Stimulated activated CD4-positive, alpha-beta T cell treated with anti-CD3 and anti-CD28 coated beads, TNF-alpha, amount 100 ng/mL, for 48 hours (primary cell): Measurements from ENCODE around the gene KRTAP5-6.
"Not testable (repeated sequence)": the region's sequence is repeated elsewhere in the genome, so short reads cannot be mapped to it uniquely, and the experiment has no call there.

ENCODE experiments used
- DNase-seq, 3 donors: peaks; one replicate each; pipeline ENCODE4 v3.0.0-alpha.2; 2020; ENCODE audit warnings: low read depth in 3 of 3

The KRTAP5-6 gene

GRCh38 chr11:1661454-1662269 is 35.3 kb upstream of the KRTAP5-6 start:
- not testable (repeated sequence) for DNase-seq

- DNase-seq, result not testable (repeated sequence)
Observed at GRCh38 chr11:1662699-1663283, 34.2 kb upstream of the KRTAP5-6 start.

GRCh38 chr11:1665313-1665712 is 31.7 kb upstream of the KRTAP5-6 start:
- no peak for DNase-seq

DNA sequence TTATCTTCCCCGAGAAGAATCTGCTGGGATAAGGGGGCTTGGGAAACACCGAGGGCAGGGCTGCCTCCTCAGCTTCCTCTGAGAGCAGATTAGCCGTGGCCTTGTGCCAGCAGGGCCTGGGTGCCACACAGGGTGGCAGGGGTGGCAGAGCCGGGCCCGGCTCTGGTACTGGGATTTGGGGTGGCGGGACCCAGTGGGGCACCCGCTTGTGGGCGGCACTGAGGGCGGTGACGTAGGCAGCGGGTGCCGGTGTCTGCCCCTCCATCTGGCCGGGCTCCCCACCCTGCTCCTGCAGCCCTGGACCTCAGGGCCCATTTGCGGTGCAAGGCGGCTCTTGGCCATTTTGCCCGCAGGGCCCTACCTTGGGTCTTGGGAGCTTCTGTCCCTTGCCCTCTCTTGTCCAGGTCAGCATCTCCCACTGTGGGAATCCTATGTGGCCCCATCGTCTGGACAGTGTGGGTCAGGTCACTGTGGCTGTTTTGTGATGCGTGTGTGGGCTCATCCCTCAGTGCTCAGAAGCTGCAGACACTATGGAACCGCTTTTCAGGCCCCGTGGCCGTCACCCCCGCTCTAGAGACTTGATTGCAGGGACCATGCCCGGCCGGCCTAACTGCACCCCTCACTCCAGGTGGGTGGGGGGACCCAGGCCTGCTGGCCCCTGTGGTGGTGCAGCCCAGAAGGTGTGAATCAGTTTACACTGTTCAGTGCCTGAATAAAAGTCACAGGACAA is 29.7 kb upstream of the KRTAP5-6 start:
- no peak for DNase-seq

- no peak for DNase-seq
Observed at GRCh38 chr11:1667906-1668305, 29.1 kb upstream of the KRTAP5-6 start.

DNA sequence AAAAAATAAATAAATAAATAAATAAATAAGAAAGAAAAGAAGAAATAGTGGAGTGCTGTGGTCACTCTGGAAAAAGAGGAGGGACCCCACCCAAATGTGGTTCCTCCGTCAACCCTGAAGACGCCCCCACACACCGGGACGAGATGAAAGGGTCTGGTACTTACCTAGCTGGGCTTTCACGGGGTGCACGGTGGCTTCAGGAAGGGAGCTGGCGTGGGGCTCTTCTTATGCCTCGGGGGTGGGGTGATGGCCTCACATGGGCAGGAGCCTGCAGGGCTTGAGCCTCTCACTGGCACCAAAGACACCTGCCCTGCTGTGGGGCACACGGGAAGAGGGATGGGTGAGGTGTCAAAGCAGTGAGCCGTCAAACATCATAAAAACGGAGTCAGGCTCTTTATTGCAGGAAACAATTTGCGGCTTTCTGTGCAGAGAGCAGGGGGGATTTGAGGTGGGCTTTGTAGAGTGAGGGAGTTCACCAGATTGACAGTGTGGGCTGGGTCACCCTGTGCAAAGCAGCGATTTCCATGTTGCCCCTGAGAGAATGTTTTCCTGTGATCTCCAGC is 28.0 kb upstream of the KRTAP5-6 start:
- DNase-seq, result no peak

- no peak for DNase-seq
Observed at GRCh38 chr11:1669546-1670218, 27.3 kb upstream of the KRTAP5-6 start.

DNA sequence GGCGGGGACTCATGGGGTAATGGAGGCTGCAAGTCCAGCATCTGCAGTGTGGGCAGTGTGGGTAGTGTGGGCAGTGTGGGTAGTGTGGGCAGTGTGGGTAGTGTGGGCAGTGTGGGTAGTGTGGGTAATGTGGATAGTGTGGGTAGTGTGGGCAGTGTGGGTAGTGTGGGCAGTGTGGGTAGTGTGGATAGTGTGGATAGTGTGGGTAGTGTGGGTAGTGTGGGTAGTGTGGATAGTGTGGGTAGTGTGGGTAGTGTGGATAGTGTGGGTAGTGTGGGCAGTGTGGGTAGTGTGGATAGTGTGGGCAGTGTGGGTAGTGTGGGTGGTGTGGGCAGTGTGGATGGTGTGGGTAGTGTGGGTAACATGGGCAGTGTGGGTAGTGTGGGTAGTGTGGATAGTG is 26.5 kb upstream of the KRTAP5-6 start:
- DNase-seq, result not testable (repeated sequence)

DNA sequence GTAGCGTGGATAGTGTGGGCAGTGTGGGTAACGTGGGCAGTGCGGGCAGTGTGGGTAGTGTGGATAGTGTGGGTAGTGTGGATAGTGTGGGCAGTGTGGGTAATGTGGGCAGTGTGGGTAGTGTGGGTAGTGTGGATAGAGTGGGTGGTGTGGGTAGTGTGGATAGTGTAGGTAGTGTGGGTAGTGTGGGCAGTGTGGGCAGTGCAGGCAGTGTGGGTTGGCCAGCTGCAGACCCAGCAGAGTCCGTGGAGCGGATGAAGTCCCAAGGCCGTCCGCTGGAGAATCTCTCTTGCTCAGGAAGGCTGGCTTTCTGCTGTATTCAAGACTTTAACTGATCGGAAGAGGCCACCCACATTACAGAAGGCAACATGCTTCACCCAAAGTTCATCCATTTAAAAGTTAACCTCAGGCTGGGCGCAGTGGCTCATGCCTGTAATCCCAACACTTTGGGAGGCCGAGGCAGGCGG is 26.1 kb upstream of the KRTAP5-6 start:
- DNase-seq, result no peak

DNA sequence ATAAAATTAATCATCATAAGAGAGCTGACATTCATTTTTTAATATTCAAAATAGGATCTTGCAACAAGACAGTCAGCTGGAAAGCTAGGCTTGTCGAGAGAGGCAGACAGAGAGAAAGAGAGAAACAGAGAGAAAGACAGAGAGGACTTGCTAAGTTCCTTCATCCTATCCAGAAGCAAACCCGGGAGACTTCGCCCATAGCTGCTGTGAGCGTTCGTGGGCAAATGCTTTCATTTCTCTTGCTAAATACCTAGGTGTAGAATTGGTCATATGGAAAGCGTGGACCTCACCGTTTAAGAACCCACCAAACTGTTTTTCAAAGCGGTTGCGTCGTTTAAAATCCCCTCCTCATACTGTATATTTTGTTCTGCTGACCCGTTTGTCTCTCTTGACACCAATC is 25.3 kb upstream of the KRTAP5-6 start:
- DNase-seq, result no peak

DNA sequence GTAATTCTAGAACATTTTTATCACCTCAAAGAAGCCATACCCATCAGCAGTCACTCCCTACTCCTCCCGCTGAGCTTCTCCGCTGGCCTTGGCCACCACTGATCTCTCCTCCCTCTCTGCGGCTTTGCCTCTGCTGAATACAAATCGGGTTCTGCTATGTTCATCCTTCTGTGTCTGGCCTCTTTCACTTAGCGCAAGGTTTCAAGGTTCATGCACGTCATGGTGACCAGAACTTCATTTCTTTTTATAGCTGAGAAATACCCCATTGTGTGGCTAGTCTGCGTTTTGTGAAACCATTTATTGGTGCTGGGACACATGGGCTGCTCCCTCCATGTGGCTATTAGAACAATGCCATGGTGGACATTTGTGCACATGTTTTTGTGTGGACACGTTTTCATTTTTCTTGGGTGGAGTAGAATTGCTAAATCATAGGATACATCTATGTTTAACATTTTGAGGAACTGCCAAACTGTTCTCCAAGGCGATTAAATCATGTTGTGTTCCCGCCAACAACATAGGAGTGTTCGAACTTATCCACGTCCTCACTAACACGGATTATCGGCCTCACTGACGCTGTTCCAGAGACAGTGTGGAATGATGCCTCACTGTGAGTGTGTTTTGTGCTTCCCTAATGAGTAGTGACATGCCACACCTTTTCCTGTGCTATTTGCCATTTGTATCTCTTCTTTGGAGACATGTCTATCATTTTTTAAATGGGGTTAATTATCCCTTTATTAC is 24.2 kb upstream of the KRTAP5-6 start:
- DNase-seq, result no peak

DNA sequence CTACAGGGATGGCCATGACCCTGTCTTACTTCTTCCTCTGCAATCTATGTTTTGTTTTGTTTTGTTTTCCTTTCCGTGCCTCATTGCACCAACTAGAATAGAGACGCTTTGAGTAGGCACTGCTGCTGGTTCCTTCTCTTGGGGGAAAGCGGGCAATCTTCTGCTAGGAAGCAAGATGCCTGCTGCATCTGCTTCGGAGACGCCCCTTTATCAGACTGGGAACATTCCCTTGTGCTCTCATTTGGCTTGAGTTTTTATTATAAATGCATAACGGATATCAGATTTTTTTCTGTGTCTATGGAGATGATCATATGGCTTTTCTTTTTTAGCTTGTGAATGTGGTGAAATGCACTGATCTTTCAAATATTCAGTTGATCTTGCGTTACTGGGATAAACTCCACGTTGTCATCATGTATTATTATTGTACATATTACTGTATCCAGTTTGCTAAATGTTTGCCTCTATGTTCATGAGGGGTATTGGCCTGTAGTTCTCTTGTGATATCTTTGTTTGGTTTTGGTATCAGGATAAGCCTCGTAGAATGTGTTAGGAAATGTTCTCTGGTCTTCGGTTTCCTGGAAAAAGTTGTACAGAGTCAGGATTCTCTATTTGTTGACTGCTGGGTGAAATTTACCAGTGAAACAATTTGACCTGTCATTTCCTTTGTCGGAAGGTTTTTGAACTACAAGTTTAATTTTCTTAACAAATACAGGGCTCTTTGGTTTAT is 23.4 kb upstream of the KRTAP5-6 start:
- DNase-seq, result no peak

DNA sequence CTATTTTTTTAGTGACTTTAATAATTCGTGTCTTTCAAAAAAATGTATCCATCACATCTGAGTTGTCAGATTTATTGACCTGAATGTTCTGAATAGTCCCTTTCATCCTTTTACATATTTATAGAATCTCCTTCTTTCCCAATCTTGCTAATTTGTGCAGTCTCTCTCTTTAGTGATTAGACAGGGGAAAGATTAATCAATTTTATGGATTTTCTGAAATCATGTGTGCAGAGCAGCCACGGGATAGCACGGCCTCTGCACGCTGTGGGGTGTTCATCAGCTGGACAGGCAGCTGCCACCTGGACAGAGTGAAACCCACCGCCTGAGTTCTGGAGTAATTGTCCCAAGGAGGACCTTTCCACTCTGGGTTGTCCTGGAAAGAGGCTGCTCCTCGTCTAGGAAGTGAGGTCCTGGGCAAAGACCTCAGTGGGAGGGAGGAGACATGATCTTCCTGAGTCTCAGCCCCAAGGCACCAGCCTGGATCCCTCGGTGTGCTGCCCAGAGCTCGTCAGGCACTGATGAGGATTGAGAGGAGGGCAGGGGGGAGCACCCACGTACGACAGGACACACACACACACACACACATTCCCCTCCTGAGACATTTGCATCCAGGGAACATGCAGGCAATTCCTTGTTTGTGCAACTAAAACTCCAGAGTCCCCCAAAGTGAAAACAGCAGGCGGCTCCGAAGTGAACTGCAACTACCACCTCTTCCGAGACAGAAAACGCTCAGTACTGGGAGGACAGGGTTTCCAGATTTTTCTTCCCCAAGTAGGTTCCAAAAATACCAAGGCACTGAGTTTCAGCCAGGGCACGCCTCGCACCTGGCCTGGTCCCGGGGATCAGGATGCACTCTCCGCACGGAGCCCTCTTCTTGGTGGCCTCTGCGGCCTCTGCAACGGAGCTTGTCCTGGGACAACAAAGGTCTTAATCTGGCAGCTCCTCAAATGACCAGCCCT is 22.5 kb upstream of the KRTAP5-6 start:
- DNase-seq, result no peak

DNA sequence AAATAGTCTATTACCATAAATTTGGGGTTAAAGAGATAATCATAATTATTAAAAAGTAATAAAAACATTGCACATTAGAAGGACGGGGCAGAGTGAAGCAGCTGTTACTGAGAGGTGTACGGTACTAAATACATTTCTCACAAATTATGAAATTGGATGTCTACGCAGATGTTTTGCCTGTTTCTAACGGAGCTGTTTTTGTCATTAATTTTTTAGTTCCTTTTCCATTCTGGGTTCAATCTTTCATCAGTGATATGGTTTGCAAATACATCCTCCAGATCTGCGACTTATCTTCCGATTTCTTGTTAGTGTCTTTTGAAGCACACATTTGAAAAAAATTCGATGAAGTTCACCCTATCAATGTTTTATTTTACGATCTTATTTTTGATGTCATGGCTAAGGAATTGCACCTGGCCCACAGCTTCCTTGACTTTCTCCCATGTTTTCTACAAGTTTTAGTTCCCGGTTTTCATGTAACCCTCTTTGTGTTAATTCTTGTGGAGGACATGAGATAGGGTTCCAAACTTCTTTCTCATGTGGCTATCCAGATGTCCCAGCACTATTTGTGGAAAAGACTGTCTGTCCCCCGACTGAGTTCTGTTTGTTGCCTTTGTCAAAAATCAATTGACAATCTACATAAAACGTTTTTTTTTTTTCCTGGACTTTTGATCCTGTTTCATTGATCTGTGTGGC is 21.3 kb upstream of the KRTAP5-6 start:
- no peak for DNase-seq

- DNase-seq, result no peak
Observed at GRCh38 chr11:1676229-1676740, 20.7 kb upstream of the KRTAP5-6 start.

GRCh38 chr11:1679881-1680280 is 17.1 kb upstream of the KRTAP5-6 start:
- no peak for DNase-seq

- no peak for DNase-seq
Observed at GRCh38 chr11:1682225-1682905, 14.6 kb upstream of the KRTAP5-6 start.

DNA sequence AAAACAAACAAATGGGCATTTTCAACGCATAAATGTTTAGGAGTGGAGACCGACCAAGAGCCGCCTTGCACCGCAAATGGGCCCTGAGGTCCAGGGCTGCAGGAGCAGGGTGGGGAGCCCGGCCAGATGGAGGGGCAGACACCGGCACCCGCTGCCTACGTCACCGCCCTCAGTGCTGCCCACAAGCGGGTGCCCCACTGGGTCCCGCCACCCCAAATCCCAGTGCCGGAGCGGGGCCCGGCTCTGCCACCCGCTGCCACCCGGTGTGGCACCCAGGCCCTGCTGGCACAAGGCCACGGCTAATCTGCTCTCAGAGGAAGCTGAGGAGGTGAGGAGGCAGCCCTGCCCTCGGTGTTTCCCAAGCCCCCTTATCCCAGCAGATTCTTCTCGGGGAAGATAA is 13.8 kb upstream of the KRTAP5-6 start:
- not testable (repeated sequence) for DNase-seq
